WTC11 (cell line): ENCODE measurements around the gene PAF1. TPM values are rescaled to one million over a fixed set of nuclear protein-coding genes. Genes with fewer than 3 reads are reported as not detected.

Source experiments
- ATAC-seq: fragments of 200-7000 bp; cut with Tn5 transposase; 2 replicates; pipeline ENCODE4 v1.10.0; 2021; ENCODE audit warnings: mild to moderate bottlenecking, moderate library complexity
- CTCF ChIA-PET: fragments of 300-600 bp; sonication (Branson Sonifier 250); formaldehyde crosslinking; loops from one replicate; lab custom pipeline; 2021; ENCODE audit warnings: antibody characterized with exemption; lab: Charles Lee
- POLR2A ChIA-PET: fragments of 350-600 bp; sonication (Branson Sonifier 250); formaldehyde crosslinking; loops from one replicate; lab custom pipeline; 2021; ENCODE audit warnings: antibody characterized with exemption; lab: Charles Lee
- DNase-seq: peaks from one replicate; pipeline ENCODE4 v3.0.0; 2021; ENCODE audit warnings: low spot score
- H3K27ac Mint-ChIP-seq: 2 replicates; pipeline ENCODE4 v1.8.0; 2021; ENCODE audit warnings: mixed read lengths
- H3K27me3 Mint-ChIP-seq: 2 replicates; pipeline ENCODE4 v1.8.0; 2021; ENCODE audit warnings: low read depth, mild to moderate bottlenecking, moderate library complexity, mixed read lengths
- H3K36me3 Mint-ChIP-seq: 2 replicates; pipeline ENCODE4 v1.8.0; 2021; ENCODE audit warnings: mixed read lengths
- H3K4me1 Mint-ChIP-seq: 2 replicates; pipeline ENCODE4 v1.8.0; 2022; ENCODE audit warnings: mixed read lengths
- H3K4me3 Mint-ChIP-seq: 2 replicates; pipeline ENCODE4 v1.8.0; 2021; ENCODE audit warnings: mild to moderate bottlenecking, moderate library complexity, mixed read lengths
- H3K9me3 Mint-ChIP-seq: 2 replicates; pipeline ENCODE4 v1.8.0; 2021; ENCODE audit warnings: mixed read lengths
- AFF4 ChIP-seq: sonication (generic); formaldehyde crosslinking; IDR thresholded peaks from 2 replicates; pipeline ENCODE4 v1.8.1; 2023; ENCODE audit warnings: mild to moderate bottlenecking, missing genetic modification reagents, borderline replicate concordance
- AR ChIP-seq: fragments of 250-450 bp; sonication (Bioruptor Pico); IDR thresholded peaks from 2 replicates; pipeline ENCODE4 v1.9.0; 2021; ENCODE audit warnings: mild to moderate bottlenecking
- EMX1 ChIP-seq: fragments of 250-450 bp; sonication (Bioruptor Pico); IDR thresholded peaks from 2 replicates; pipeline ENCODE4 v1.8.0; 2021; ENCODE audit warnings: mild to moderate bottlenecking
- ERG ChIP-seq: fragments of 250-450 bp; sonication (Bioruptor Pico); IDR thresholded peaks from 2 replicates; pipeline ENCODE4 v1.8.0; 2021; ENCODE audit warnings: mild to moderate bottlenecking
- HMGXB4 ChIP-seq: sonication (generic); formaldehyde crosslinking; IDR thresholded peaks from 2 replicates; pipeline ENCODE4 v1.8.1; 2023; ENCODE audit warnings: mild to moderate bottlenecking, moderate library complexity, missing genetic modification reagents
- IRF1 ChIP-seq: sonication (generic); formaldehyde crosslinking; IDR thresholded peaks from 2 replicates; pipeline ENCODE4 v1.8.0; 2023; ENCODE audit warnings: missing genetic modification reagents
- JUN ChIP-seq: sonication (generic); formaldehyde crosslinking; IDR thresholded peaks from 2 replicates; pipeline ENCODE4 v1.8.0; 2023; ENCODE audit warnings: mild to moderate bottlenecking, missing genetic modification reagents
- MYBL2 ChIP-seq: sonication (generic); formaldehyde crosslinking; IDR thresholded peaks from 2 replicates; pipeline ENCODE4 v1.8.1; 2023; ENCODE audit warnings: mild to moderate bottlenecking, moderate library complexity, missing genetic modification reagents
- NFE2L1 ChIP-seq: sonication (generic); formaldehyde crosslinking; IDR thresholded peaks from 2 replicates; pipeline ENCODE4 v1.8.1; 2023; ENCODE audit warnings: missing genetic modification reagents
- NR1H2 ChIP-seq: sonication (generic); formaldehyde crosslinking; IDR thresholded peaks from 2 replicates; pipeline ENCODE4 v1.9.0; 2021; ENCODE audit warnings: mild to moderate bottlenecking, moderate library complexity, missing genetic modification reagents
- PRDM15 ChIP-seq: sonication (generic); formaldehyde crosslinking; IDR thresholded peaks from 2 replicates; pipeline ENCODE4 v1.8.0; 2022; ENCODE audit warnings: missing genetic modification reagents
- PRRX2 ChIP-seq: fragments of 250-450 bp; sonication (Bioruptor Pico); IDR thresholded peaks from 2 replicates; pipeline ENCODE4 v1.8.0; 2021; ENCODE audit warnings: mild to moderate bottlenecking
- TEAD1 ChIP-seq: sonication (generic); formaldehyde crosslinking; IDR thresholded peaks from 2 replicates; pipeline ENCODE4 v1.8.0; 2022; ENCODE audit warnings: mild to moderate bottlenecking, missing genetic modification reagents
- ZNF121 ChIP-seq: sonication (generic); formaldehyde crosslinking; IDR thresholded peaks from 2 replicates; pipeline ENCODE4 v1.8.0; 2023; ENCODE audit warnings: missing genetic modification reagents
- ZNF138 ChIP-seq: sonication (generic); formaldehyde crosslinking; conservative IDR thresholded peaks from 2 replicates; pipeline ENCODE4 v1.8.1; 2022; ENCODE audit warnings: mild to moderate bottlenecking, moderate library complexity, missing genetic modification reagents
- ZNF263 ChIP-seq: sonication (generic); formaldehyde crosslinking; IDR thresholded peaks from 2 replicates; pipeline ENCODE4 v1.8.1; 2022; ENCODE audit warnings: low read depth, mild to moderate bottlenecking, moderate library complexity, missing genetic modification reagents
- ZNF317 ChIP-seq: sonication (generic); formaldehyde crosslinking; IDR thresholded peaks from 2 replicates; pipeline ENCODE4 v1.8.1; 2023; ENCODE audit warnings: low read depth, mild to moderate bottlenecking, moderate library complexity, missing genetic modification reagents, borderline replicate concordance
- total RNA-seq: library from RNA; stranded (reverse); gene quantifications from 3 replicates; pipeline ENCODE4 v1.2.3, GENCODE V29; 2021
- TF ChIP-seq, protein P1 (sequence below): sonication (generic); formaldehyde crosslinking; IDR thresholded peaks from 2 replicates; pipeline ENCODE4 v1.8.1; 2023; ENCODE audit warnings: mild to moderate bottlenecking, missing genetic modification reagents
- TF ChIP-seq, protein P2 (sequence below): sonication (generic); formaldehyde crosslinking; IDR thresholded peaks from 2 replicates; pipeline ENCODE4 v1.8.1; 2023; ENCODE audit warnings: mild to moderate bottlenecking, missing genetic modification reagents

Gene PAF1
- total RNA-seq, 1 experiment from 2014 or later: 27.8 TPM

DNA sequence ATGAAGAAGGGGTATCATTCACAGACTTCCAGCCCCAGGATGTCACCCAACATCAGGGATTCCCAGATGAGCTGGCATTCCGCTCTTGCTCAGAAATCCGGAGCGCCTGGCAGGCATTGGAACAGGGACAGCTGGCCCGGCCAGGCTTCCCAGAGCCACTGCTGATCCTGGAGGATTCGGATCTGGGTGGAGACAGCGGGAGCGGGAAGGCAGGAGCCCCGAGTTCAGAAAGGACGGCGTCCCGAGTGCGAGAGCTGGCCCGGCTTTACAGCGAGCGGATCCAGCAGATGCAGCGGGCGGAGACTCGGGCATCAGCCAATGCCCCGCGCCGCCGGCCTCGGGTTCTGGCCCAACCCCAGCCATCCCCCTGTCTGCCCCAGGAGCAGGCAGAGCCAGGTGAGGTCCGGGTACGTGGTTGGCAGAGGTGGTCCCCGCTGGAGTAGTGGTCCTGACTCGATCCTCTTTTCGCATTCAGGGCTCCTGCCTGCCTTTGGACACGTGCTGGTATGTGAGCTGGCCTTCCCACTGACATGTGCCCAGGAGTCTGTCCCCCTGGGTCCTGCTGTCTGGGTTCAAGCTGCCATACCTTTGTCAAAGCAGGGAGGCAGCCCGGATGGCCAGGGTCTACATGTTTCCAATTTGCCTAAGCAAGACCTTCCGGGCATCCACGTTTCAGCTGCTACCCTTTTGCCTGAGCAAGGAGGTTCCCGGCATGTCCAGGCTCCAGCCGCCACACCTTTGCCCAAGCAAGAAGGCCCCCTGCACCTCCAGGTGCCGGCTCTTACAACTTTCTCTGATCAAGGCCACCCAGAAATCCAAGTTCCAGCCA, 32.6 kb upstream of the PAF1 start:
- TF ChIP-seq NFE2L1 (no peak), AR (CRISPR knock-in tag) (no peak), ZNF317 (CRISPR knock-in tag) (no peak), EMX1 (CRISPR knock-in tag) (no peak), HMGXB4 (CRISPR knock-in tag) (no peak), NR1H2 (CRISPR knock-in tag) (no peak), MYBL2 (CRISPR knock-in tag) (no peak), PRRX2 (CRISPR knock-in tag) (no peak), PRDM15 (CRISPR knock-in tag) (no peak), ERG (CRISPR knock-in tag) (no peak), AFF4 (CRISPR knock-in tag) (no peak), TEAD1 (CRISPR knock-in tag) (no peak), ZNF263 (CRISPR knock-in tag) (no peak), ZNF138 (CRISPR knock-in tag) (no peak), JUN (CRISPR knock-in tag) (no peak), IRF1 (CRISPR knock-in tag) (no peak), ZNF121 (CRISPR knock-in tag) (no peak)
- TF ChIP-seq, protein P1, sequence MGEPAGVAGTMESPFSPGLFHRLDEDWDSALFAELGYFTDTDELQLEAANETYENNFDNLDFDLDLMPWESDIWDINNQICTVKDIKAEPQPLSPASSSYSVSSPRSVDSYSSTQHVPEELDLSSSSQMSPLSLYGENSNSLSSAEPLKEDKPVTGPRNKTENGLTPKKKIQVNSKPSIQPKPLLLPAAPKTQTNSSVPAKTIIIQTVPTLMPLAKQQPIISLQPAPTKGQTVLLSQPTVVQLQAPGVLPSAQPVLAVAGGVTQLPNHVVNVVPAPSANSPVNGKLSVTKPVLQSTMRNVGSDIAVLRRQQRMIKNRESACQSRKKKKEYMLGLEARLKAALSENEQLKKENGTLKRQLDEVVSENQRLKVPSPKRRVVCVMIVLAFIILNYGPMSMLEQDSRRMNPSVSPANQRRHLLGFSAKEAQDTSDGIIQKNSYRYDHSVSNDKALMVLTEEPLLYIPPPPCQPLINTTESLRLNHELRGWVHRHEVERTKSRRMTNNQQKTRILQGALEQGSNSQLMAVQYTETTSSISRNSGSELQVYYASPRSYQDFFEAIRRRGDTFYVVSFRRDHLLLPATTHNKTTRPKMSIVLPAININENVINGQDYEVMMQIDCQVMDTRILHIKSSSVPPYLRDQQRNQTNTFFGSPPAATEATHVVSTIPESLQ (CRISPR knock-in tag): no peak
- TF ChIP-seq, protein P2, sequence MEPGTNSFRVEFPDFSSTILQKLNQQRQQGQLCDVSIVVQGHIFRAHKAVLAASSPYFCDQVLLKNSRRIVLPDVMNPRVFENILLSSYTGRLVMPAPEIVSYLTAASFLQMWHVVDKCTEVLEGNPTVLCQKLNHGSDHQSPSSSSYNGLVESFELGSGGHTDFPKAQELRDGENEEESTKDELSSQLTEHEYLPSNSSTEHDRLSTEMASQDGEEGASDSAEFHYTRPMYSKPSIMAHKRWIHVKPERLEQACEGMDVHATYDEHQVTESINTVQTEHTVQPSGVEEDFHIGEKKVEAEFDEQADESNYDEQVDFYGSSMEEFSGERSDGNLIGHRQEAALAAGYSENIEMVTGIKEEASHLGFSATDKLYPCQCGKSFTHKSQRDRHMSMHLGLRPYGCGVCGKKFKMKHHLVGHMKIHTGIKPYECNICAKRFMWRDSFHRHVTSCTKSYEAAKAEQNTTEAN (CRISPR knock-in tag): no peak
- peaks cover 14% of the 10 kb centered on the region for H3K4me1 Mint-ChIP-seq
- H3K27me3 Mint-ChIP-seq: no peaks in the 10 kb centered on the region
- ATAC-seq (no peak), DNase-seq (no peak)
- POLR2A ChIA-PET: interaction anchor here (0.9 kb wide), 2 partner anchors 12 kb away, joined by 4 to 5 read pairs; partner anchors contain the start of gene RPS16
- no peaks in the 10 kb centered on the region for H3K9me3 Mint-ChIP-seq
- no peak overlapping the region for H3K4me3 Mint-ChIP-seq
- H3K36me3 Mint-ChIP-seq: peaks cover 32% of the 10 kb centered on the region
- CTCF ChIA-PET: interaction anchor here (1.2 to 2.2 kb wide), 2 partner anchors 10 to 11 kb away, joined by 4 to 5 read pairs; partner anchors contain the start of gene PLEKHG2
- H3K27ac Mint-ChIP-seq: no peak overlapping the region
